GM06990 (cell line): ENCODE data around the gene CCR1.
"Not testable (repeated sequence)": the region's sequence is repeated elsewhere in the genome, so short reads cannot be mapped to it uniquely, and the experiment has no call there.

Experiments used
- DNase-seq: peaks from one replicate; pipeline ENCODE4 v3.0.0-alpha.2; 2011; ENCODE audit not compliant: insufficient read length; ENCODE audit errors: extremely low read depth
- H3K27me3 ChIP-seq: replicated peaks from 2 replicates; pipeline ENCODE4 v1.6.0; 2011; ENCODE audit warnings: low read length; ENCODE audit not compliant: control insufficient read depth, insufficient read depth
- H3K36me3 ChIP-seq: 2 replicates; pipeline ENCODE4 v1.5.1; 2011; ENCODE audit warnings: low read length; ENCODE audit not compliant: control insufficient read depth, insufficient read depth
- H3K4me3 ChIP-seq: replicated peaks from 2 replicates; pipeline ENCODE4 v1.5.1; 2011; ENCODE audit warnings: low read depth, mild to moderate bottlenecking, control low read depth, low read length
- CTCF ChIP-seq: IDR thresholded peaks from 2 replicates; pipeline ENCODE4 v1.5.1; 2011; ENCODE audit warnings: low read length, control low read depth, mild to moderate bottlenecking, inconsistent platforms; ENCODE audit not compliant: insufficient read depth, poor library complexity, severe bottlenecking

Gene CCR1

GRCh38 chr3:46163556-46164041 is 44.5 kb downstream of the CCR1 start:
- H3K36me3 ChIP-seq: no peaks in the 10 kb centered on the region
- no peak for TF ChIP-seq CTCF
- DNase-seq: no peak
- no peak overlapping the region for H3K4me3 ChIP-seq
- no peaks in the 10 kb centered on the region for H3K27me3 ChIP-seq

- no peak for DNase-seq
- no peak for TF ChIP-seq CTCF
Measured at GRCh38 chr3:46162975-46163555, 45.0 kb downstream of the CCR1 start.

GRCh38 chr3:46157685-46158084 is 50.4 kb downstream of the CCR1 start:
- not testable (repeated sequence) for DNase-seq, H3K4me3 ChIP-seq, H3K36me3 ChIP-seq, H3K27me3 ChIP-seq

More at GRCh38 chr3:46162975-46163555, 45.0 kb downstream of the CCR1 start:
- Histone ChIP-seq H3K27me3 (no peaks in the 10 kb centered on the region), H3K36me3 (no peaks in the 10 kb centered on the region), H3K4me3 (no peak overlapping the region)

GRCh38 chr3:46154311-46154710 is 53.8 kb downstream of the CCR1 start:
- Histone ChIP-seq H3K4me3 (no peak overlapping the region), H3K27me3 (no peaks in the 10 kb centered on the region), H3K36me3 (no peaks in the 10 kb centered on the region)
- DNase-seq: no peak
- no peak for TF ChIP-seq CTCF
